IgD-negative memory B cell (primary cell): ENCODE results near the gene PRND. TPM values are rescaled to one million over a fixed set of nuclear protein-coding genes. Genes with fewer than 3 reads are reported as not detected.
"Not testable (repeated sequence)": the region's sequence is repeated elsewhere in the genome, so short reads cannot be mapped to it uniquely, and the experiment has no call there.

ENCODE experiments used
- H3K27ac Mint-ChIP-seq, 3 donors: one replicate each; pipeline ENCODE4 v1.8.0; 2020 to 2022; ENCODE audit warnings: mild to moderate bottlenecking in 3 of 3, mixed read lengths in 3 of 3, moderate library complexity in 1 of 3
- H3K27me3 Mint-ChIP-seq: one replicate; pipeline ENCODE4 v1.8.0; 2021; ENCODE audit warnings: mixed read lengths
- H3K36me3 Mint-ChIP-seq: one replicate; pipeline ENCODE4 v1.8.0; 2020; ENCODE audit warnings: mild to moderate bottlenecking, mixed read lengths
- H3K4me1 Mint-ChIP-seq, 3 donors: one replicate each; pipeline ENCODE4 v1.8.0; 2020 to 2022; ENCODE audit warnings: mixed read lengths in 3 of 3, mild to moderate bottlenecking in 1 of 3
- H3K4me3 Mint-ChIP-seq, 4 donors: one replicate each; pipeline ENCODE4 v1.8.0; 2020 to 2022; ENCODE audit warnings: mild to moderate bottlenecking in 4 of 4, mixed read lengths in 4 of 4, moderate library complexity in 3 of 4
- H3K9me3 Mint-ChIP-seq, 3 donors: one replicate each; pipeline ENCODE4 v1.8.0; 2020 to 2021; ENCODE audit warnings: mixed read lengths in 3 of 3, mild to moderate bottlenecking in 1 of 3
- polyA plus RNA-seq: library from polyadenylated mRNA; unstranded; fragments of 300-500 nt; fragmentation: Illumina TruSeq; gene quantifications from one replicate; pipeline ENCODE4 v1.2.3, GENCODE V29; 2021

PRND gene
- polyA plus RNA-seq, 1 donor from 2014 or later: 0.06 TPM

GRCh38 chr20:4770026-4770425, 48.3 kb downstream of the PRND start:
- H3K27ac Mint-ChIP-seq: no peak overlapping the region
- no peaks in the 10 kb centered on the region for H3K27me3 Mint-ChIP-seq
- H3K4me3 Mint-ChIP-seq: no peak overlapping the region
- no peaks in the 10 kb centered on the region for H3K36me3 Mint-ChIP-seq
- H3K4me1 Mint-ChIP-seq: peaks cover 7 to 12% (median 9%) of the 10 kb centered on the region in 3 donors
- peaks cover 4 to 9% (median 8%) of the 10 kb centered on the region in 3 donors for H3K9me3 Mint-ChIP-seq

DNA sequence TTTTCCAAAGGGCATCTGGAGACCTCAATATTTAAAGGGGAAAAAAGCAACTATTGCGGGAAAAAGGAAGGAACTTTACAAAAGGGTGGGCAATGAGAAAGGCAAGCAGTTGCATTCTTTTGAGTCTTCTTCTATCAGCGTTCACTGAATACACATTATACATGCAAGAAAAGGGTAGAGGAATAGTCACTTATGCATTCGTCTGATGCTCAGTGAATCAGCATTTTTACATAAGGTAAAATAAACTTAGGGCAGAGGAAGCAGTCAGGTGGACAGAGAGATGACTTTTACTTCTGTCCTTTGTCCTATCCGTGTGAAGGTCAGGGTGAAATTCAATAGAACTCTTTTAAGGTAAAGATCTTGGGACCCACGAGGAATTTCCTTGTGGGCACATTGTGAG, 49.3 kb downstream of the PRND start:
- H3K27me3 Mint-ChIP-seq: no peaks in the 10 kb centered on the region
- H3K27ac Mint-ChIP-seq: no peak overlapping the region
- peaks cover 7 to 9% (median 8%) of the 10 kb centered on the region in 3 donors for H3K4me1 Mint-ChIP-seq
- H3K9me3 Mint-ChIP-seq: peaks cover 4 to 9% (median 8%) of the 10 kb centered on the region in 3 donors
- H3K36me3 Mint-ChIP-seq: no peaks in the 10 kb centered on the region
- no peak overlapping the region for H3K4me3 Mint-ChIP-seq

- peaks cover 0 to 2% (median 1%) of the 10 kb centered on the region in 3 donors for H3K4me1 Mint-ChIP-seq
- H3K36me3 Mint-ChIP-seq: no peaks in the 10 kb centered on the region
- no peak overlapping the region for H3K27ac Mint-ChIP-seq
- peak overlapping the region in 1 of 4 donors; percentile 5 for H3K4me3 Mint-ChIP-seq
- H3K9me3 Mint-ChIP-seq: peaks cover 4 to 9% (median 8%) of the 10 kb centered on the region in 3 donors
- H3K27me3 Mint-ChIP-seq: no peaks in the 10 kb centered on the region
Measured at GRCh38 chr20:4772132-4772531, 50.4 kb downstream of the PRND start.

GRCh38 chr20:4773014-4773413, 51.3 kb downstream of the PRND start:
- not testable (repeated sequence) for H3K4me3 Mint-ChIP-seq, H3K4me1 Mint-ChIP-seq, H3K9me3 Mint-ChIP-seq, H3K36me3 Mint-ChIP-seq, H3K27ac Mint-ChIP-seq, H3K27me3 Mint-ChIP-seq

DNA sequence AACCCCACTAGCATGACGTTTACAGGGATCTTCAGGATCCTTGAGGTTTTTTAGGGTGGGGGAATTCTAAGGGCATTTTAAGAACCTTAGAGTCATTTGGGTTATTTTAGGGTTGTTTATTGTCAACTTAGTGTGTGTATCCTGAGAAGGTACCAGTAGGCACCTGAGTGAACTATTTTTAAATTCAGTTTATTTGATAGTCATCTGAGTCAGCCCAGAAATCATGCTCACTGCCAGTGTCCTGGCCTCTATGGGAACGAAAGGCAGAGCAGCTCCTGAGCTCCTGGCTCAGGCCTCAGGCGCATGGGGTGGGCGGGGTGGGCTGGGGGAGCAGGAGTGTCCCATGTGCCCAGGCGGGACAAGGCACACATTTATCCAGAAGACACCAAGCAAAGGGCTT, 52.0 kb downstream of the PRND start:
- Mint-ChIP-seq H3K9me3 (peaks cover 4 to 9% (median 8%) of the 10 kb centered on the region in 3 donors), H3K36me3 (no peaks in the 10 kb centered on the region), H3K4me1 (peaks cover 0 to 2% (median 0%) of the 10 kb centered on the region in 3 donors), H3K27me3 (no peaks in the 10 kb centered on the region), H3K4me3 (no peak overlapping the region), H3K27ac (no peak overlapping the region)

DNA sequence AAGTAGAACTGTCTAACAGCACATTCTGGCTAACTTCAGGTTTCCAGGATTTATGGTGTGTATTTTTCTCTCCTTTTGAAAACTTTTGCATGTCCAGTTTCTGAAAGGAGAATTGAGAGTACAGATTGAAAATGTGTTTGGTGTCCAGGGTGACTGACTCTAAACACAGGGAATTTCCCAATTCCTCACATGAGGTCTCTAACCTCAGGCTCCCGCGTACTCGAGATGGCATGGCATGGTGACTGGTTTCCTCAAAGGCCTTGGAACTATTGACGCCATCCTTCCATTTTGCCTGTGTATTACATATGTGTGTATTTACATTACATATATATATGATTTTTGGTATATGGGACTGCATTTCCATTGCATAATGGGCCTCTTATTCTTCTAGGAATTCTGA, 52.5 kb downstream of the PRND start:
- H3K4me1 Mint-ChIP-seq: peaks cover 0 to 3% (median 0%) of the 10 kb centered on the region in 3 donors
- peaks cover 4 to 9% (median 8%) of the 10 kb centered on the region in 3 donors for H3K9me3 Mint-ChIP-seq
- H3K27me3 Mint-ChIP-seq: no peaks in the 10 kb centered on the region
- no peaks in the 10 kb centered on the region for H3K36me3 Mint-ChIP-seq
- H3K4me3 Mint-ChIP-seq: no peak overlapping the region
- H3K27ac Mint-ChIP-seq: no peak overlapping the region

DNA sequence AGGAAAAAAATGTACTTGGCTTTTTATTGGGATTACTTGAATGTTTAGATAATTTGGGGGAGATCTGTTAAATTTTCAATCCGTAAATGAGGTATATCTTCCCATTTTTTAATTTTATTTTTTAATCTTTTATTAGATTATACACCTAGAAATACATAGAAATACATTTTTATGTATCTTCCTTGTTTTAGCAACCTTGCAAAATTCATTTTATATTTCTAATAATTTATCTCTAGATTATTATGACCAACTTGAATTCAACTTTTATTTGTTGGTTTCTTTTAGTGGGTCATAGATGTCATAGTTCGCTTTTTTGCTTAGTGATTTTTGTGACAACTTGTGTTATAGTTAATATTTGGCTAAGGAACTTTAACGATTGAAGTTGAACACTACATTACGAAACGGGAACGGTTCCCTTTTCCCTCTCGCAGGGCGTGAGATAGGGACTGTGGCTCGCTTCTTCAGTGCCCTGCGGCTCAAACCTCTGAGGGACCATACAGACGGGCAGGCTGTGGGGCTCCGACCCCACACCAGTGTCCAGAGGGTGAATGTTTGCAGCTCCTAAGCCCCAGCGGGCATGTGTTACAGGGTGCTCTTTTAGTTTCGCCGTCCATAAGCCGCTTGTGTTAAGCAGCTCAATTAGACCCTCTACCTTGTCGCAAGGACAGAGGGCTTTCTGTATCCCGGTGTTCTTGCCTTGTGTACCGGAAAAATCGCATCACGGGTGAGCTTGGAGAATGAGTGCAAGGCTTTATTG, 53.8 kb downstream of the PRND start:
- H3K36me3 Mint-ChIP-seq: no peaks in the 10 kb centered on the region
- peak overlapping the region in 1 of 4 donors; percentile 68 for H3K4me3 Mint-ChIP-seq
- peaks cover 4 to 8% (median 7%) of the 10 kb centered on the region in 3 donors for H3K9me3 Mint-ChIP-seq
- H3K4me1 Mint-ChIP-seq: peaks cover 0 to 3% (median 0%) of the 10 kb centered on the region in 3 donors
- no peaks in the 10 kb centered on the region for H3K27me3 Mint-ChIP-seq
- no peak overlapping the region for H3K27ac Mint-ChIP-seq

- no peak overlapping the region for H3K27ac Mint-ChIP-seq
- H3K36me3 Mint-ChIP-seq: no peaks in the 10 kb centered on the region
- H3K9me3 Mint-ChIP-seq: peaks cover 3 to 5% (median 4%) of the 10 kb centered on the region in 3 donors
- H3K4me3 Mint-ChIP-seq: peak overlapping the region in 1 of 4 donors; percentile 68
- H3K4me1 Mint-ChIP-seq: peaks cover 0 to 3% (median 0%) of the 10 kb centered on the region in 3 donors
- H3K27me3 Mint-ChIP-seq: no peaks in the 10 kb centered on the region
Measured at GRCh38 chr20:4776079-4776630, 54.4 kb downstream of the PRND start.

Other genes starting within 250 kb of the PRND start
- 71.5 TPM for gene PRNP, start 35.5 kb upstream of the PRND start, polyA plus RNA-seq
- 75.6 TPM for gene RASSF2, start 101.7 kb downstream of the PRND start, polyA plus RNA-seq